ENCODE measurements around the gene PRND. TPM values are rescaled to one million over a fixed set of nuclear protein-coding genes. Genes with fewer than 3 reads are reported as not detected.

PRND gene, protein sequence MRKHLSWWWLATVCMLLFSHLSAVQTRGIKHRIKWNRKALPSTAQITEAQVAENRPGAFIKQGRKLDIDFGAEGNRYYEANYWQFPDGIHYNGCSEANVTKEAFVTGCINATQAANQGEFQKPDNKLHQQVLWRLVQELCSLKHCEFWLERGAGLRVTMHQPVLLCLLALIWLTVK
- not detected in 2 replicates for total RNA-seq

DNA sequence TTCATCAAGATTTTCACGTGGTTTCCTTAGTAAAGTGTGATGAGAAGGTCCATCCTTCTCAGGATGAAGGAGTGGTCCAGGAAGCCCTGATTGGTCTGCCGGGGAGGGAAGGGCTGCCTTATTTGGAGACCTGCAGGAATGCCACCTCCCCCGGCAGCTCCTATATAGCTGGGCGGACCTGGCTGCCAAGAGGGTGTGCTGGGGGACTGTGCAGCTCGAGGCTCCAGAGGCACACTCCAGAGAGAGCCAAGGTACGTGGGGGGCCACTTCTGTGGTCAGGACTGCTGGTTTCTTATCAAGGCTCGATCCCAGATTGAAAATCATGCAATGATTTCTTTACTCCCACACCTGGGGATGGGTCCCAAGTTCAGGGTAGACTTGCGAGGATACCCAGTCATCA lies at the start of gene PRND:
PRND (plus strand) TSS at position 191 of the 400 bp plus-strand sequence. CDS start 2,643 bp downstream, outside the sequence.

Other genes with a start within 250 kb of the PRND start
- 111 TPM in 2 replicates for gene PRNP, start 35.5 kb upstream of the PRND start, total RNA-seq
- 28.9 and 30.0 TPM in 2 replicates for gene RASSF2, start 101.7 kb downstream of the PRND start, total RNA-seq

Measured in mammary microvascular endothelial cell (primary cell).